Measurements from ENCODE around the gene FCN2. TPM values are rescaled to one million over a fixed set of nuclear protein-coding genes. Genes with fewer than 3 reads are reported as not detected.

FCN2 gene
- total RNA-seq, 1 donor from 2014 or later: 1.2 TPM

GRCh38 chr9:134908524-134909309 lies 28.1 kb downstream of the FCN2 start:
- peak; percentile 72 for DNase-seq (ENCODE audit: low spot score)

GRCh38 chr9:134909511-134910481 lies 29.2 kb downstream of the FCN2 start:
- DNase-seq (ENCODE audit: low spot score): peak; percentile 45

GRCh38 chr9:134912126-134912840 lies 31.7 kb downstream of the FCN2 start:
- peak; percentile 62 for DNase-seq (ENCODE audit: low spot score)

- DNase-seq (ENCODE audit: low spot score): peak; percentile 77
Measured at GRCh38 chr9:134913041-134913712, 32.6 kb downstream of the FCN2 start.

- peak; percentile 80 for DNase-seq (ENCODE audit: low spot score)
Measured at GRCh38 chr9:134913713-134914500, 33.3 kb downstream of the FCN2 start.

- no peak for DNase-seq (ENCODE audit: low spot score)
Measured at GRCh38 chr9:134914501-134914834, 33.9 kb downstream of the FCN2 start.

GRCh38 chr9:134915046-134915985 lies 34.7 kb downstream of the FCN2 start:
- DNase-seq (ENCODE audit: low spot score): peak; percentile 65

GRCh38 chr9:134916161-134916665 lies 35.6 kb downstream of the FCN2 start:
- peak; percentile 69 for DNase-seq (ENCODE audit: low spot score)

- DNase-seq (ENCODE audit: low spot score): peak; percentile 73
Measured at GRCh38 chr9:134917431-134918373, 37.1 kb downstream of the FCN2 start, which contains the start of gene FCN1. FCN1 (minus strand) TSS chr9:134917912; CDS start chr9:134917871, 41 bp downstream.

GRCh38 chr9:134918646-134919045 lies 38.0 kb downstream of the FCN2 start:
- peak; percentile 74 for DNase-seq (ENCODE audit: low spot score)

GRCh38 chr9:134919303-134919702 lies 38.7 kb downstream of the FCN2 start:
- DNase-seq (ENCODE audit: low spot score): peak; percentile 22

GRCh38 chr9:134922066-134922931 lies 41.7 kb downstream of the FCN2 start:
- peak; percentile 81 for DNase-seq (ENCODE audit: low spot score)

- DNase-seq (ENCODE audit: low spot score): peak; percentile 79
Measured at GRCh38 chr9:134922932-134923240, 42.3 kb downstream of the FCN2 start.

- DNase-seq (ENCODE audit: low spot score): peak; percentile 39
Measured at GRCh38 chr9:134923466-134923865, 42.9 kb downstream of the FCN2 start.

- peak; percentile 37 for DNase-seq (ENCODE audit: low spot score)
Measured at GRCh38 chr9:134925011-134925511, 44.5 kb downstream of the FCN2 start.

- DNase-seq (ENCODE audit: low spot score): no peak
Measured at GRCh38 chr9:134928436-134929192, 48.0 kb downstream of the FCN2 start.

Data from mesenteric fat pad (tissue), 1 donor.